Upper lobe of right lung (tissue), 1 donor: ENCODE measurements around the gene FNIP1. TPM values are rescaled to one million over a fixed set of nuclear protein-coding genes. Genes with fewer than 3 reads are reported as not detected.
"Not testable (repeated sequence)": the region's sequence is repeated elsewhere in the genome, so short reads cannot be mapped to it uniquely, and the experiment has no call there.

ENCODE experiments used
- ATAC-seq: fragments of 200-7000 bp; cut with Tn5 transposase; one replicate; pipeline ENCODE4 v1.9.1; 2020; ENCODE audit warnings: mild to moderate bottlenecking, moderate library complexity
- DNase-seq: peaks from one replicate; pipeline ENCODE4 v3.0.0-alpha.2; 2020
- H3K27ac ChIP-seq: fragments of 200-600 bp; one replicate; pipeline ENCODE4 v1.8.0; 2022
- H3K27me3 ChIP-seq: fragments of 200-600 bp; one replicate; pipeline ENCODE4 v1.8.0; 2022; ENCODE audit warnings: mild to moderate bottlenecking
- H3K36me3 ChIP-seq: fragments of 200-600 bp; one replicate; pipeline ENCODE4 v1.8.0; 2022
- H3K4me1 ChIP-seq: fragments of 200-600 bp; one replicate; pipeline ENCODE4 v1.8.0; 2022
- H3K4me3 ChIP-seq: fragments of 200-600 bp; one replicate; pipeline ENCODE4 v1.8.0; 2022; ENCODE audit warnings: mild to moderate bottlenecking
- H3K9me3 ChIP-seq: fragments of 200-600 bp; one replicate; pipeline ENCODE4 v1.8.0; 2022
- intact Hi-C: fragments of 100-400 bp; cut with DNase I; formaldehyde crosslinking; loops from one replicate; pipeline ENCODE4 v1.11.0; 2022
- total RNA-seq: library from RNA; stranded (reverse); fragmentation: NEBNext Ultra II Directional; extraction: Animal tissue kit (Norgen Biotek cat#: 25700); gene quantifications from one replicate; pipeline ENCODE4 v1.2.1, GENCODE V29; 2021
- TF ChIP-seq, protein P1 (sequence below): fragments of 200-600 bp; IDR thresholded peaks from one replicate; pipeline ENCODE4 v1.8.0; 2022; ENCODE audit warnings: antibody characterized with exemption
- donor health status: DM: no; HTN: yes; CAD: no; lungs with severe emphysema.

The FNIP1 gene
- total RNA-seq, 1 donor from 2014 or later = 42.7 TPM

DNA sequence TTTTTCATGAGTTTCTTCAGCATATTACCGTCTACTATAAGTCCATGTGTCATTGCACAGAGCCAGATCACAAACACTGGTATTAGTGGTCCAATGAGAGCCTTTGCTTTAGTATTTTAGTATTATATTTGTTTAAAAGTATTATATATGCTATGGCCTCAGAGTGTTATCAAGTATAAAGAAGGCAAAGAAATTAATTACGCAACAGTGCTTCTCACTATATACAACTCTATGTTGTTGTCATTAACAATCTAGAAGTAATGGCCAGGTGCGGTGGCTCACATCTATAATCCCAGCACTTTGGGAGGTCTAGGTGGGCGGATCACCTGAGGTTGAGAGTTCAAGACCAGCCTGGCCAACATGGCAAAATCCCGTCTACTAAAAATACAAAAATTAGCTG, 114.6 kb downstream of the FNIP1 start:
- Histone ChIP-seq H3K36me3 (peaks cover 24% of the 10 kb centered on the region), H3K27ac (no peak overlapping the region), H3K9me3 (no peaks in the 10 kb centered on the region), H3K27me3 (no peaks in the 10 kb centered on the region), H3K4me1 (peaks cover 5% of the 10 kb centered on the region), H3K4me3 (no peak overlapping the region)
- ATAC-seq (no peak), DNase-seq (no peak)
- TF ChIP-seq, protein P1, sequence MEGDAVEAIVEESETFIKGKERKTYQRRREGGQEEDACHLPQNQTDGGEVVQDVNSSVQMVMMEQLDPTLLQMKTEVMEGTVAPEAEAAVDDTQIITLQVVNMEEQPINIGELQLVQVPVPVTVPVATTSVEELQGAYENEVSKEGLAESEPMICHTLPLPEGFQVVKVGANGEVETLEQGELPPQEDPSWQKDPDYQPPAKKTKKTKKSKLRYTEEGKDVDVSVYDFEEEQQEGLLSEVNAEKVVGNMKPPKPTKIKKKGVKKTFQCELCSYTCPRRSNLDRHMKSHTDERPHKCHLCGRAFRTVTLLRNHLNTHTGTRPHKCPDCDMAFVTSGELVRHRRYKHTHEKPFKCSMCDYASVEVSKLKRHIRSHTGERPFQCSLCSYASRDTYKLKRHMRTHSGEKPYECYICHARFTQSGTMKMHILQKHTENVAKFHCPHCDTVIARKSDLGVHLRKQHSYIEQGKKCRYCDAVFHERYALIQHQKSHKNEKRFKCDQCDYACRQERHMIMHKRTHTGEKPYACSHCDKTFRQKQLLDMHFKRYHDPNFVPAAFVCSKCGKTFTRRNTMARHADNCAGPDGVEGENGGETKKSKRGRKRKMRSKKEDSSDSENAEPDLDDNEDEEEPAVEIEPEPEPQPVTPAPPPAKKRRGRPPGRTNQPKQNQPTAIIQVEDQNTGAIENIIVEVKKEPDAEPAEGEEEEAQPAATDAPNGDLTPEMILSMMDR = no peak
- intact Hi-C loops = no loop called here

DNA sequence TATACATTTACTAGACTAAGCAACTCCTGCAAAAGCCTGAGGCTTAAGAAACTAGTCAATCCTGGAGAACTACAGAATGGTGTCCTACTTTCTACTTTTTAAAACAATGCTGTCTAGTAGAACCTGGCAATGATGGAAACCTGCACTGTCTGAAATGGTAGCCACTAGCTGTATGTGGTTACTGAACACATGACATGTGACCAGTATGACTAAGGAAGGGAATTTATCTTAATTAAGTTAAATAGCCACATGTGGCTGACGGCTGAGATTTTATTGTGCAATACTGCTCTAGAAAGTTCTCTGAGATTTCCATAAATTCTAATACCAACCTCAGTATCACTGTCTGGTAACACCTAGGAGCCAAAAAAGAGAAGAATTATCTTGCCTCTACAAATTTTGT, 116.9 kb downstream of the FNIP1 start:
- Histone ChIP-seq H3K4me3 (no peak overlapping the region), H3K36me3 (peaks cover 46% of the 10 kb centered on the region), H3K9me3 (no peaks in the 10 kb centered on the region), H3K4me1 (no peaks in the 10 kb centered on the region), H3K27me3 (no peaks in the 10 kb centered on the region), H3K27ac (no peak overlapping the region)
- TF ChIP-seq, protein P1 = no peak
- ATAC-seq = peak; percentile 40
- intact Hi-C loops = no loop called here
- DNase-seq = no peak

DNA sequence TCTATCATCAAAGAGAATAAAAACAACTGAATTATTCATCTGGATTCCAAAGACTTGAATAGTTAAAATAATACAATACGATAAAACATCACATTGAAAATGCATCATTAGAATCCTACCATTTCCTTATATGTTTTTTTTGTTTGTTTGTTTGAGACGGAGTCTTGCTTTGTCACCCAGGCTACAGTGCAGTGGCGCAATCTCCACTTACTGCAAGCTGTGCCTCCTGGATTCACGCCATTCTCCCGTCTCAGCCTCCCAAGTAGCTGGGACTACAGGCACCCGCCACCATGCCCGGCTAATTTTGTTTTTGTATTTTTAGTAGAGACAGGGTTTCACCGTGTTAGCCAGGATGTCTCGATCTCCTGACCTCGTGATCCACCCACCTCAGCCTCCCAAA, 118.5 kb downstream of the FNIP1 start:
- H3K27ac ChIP-seq, H3K9me3 ChIP-seq, ATAC-seq, H3K4me3 ChIP-seq, intact Hi-C loops, H3K4me1 ChIP-seq, DNase-seq, H3K27me3 ChIP-seq: not testable (repeated sequence)
- H3K36me3 ChIP-seq = peaks cover 52% of the 10 kb centered on the region

DNA sequence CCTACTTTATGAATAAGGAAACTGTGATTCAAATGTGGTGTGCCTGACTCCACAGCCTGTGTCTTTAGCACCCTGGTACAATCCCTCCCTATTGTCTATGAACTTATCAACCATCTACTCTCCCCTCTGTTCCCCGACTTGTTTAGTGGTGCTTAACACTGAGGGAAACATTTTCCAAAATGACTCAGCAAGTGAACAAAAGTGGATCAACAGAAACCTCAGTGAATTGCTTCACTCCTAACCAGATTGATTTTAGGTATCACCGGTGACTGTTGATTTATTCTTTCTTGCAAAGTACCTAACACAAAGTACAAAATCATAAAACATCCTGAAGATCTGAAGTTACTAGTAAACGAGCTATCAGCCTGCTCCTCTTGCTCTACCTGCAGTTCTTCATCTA, 119.7 kb downstream of the FNIP1 start:
- no peak overlapping the region for H3K4me3 ChIP-seq
- intact Hi-C loops = no loop called here
- H3K27me3 ChIP-seq = no peaks in the 10 kb centered on the region
- DNase-seq (no peak), ATAC-seq (no peak)
- no peaks in the 10 kb centered on the region for H3K9me3 ChIP-seq
- TF ChIP-seq, protein P1 = no peak
- peaks cover 52% of the 10 kb centered on the region for H3K36me3 ChIP-seq
- H3K4me1 ChIP-seq = peaks cover 14% of the 10 kb centered on the region
- H3K27ac ChIP-seq = no peak overlapping the region

DNA sequence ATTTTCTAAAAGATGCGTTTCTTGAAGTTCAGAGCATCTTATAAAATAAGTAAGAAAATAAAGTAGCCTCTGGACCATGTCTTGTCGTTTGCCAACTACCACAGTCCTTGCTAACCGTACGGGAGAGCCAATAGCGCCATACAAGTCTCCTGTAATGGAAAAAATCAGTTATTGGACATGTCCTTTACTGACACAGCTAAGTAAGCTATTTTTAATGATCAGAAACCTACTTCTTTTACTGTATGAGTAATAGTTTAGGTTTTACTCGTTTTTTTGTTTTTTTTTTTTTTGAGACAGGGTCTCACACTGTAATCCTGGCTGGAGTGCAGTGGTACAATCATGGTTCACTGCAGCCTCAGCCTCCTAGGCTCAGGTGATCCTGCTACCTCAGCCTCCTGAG, 124.0 kb downstream of the FNIP1 start:
- H3K9me3 ChIP-seq = no peaks in the 10 kb centered on the region
- peak overlapping the region; percentile 20 for H3K27ac ChIP-seq
- H3K4me1 ChIP-seq = peaks cover 23% of the 10 kb centered on the region
- ATAC-seq (no peak), DNase-seq (no peak)
- TF ChIP-seq, protein P1 = no peak
- no peak overlapping the region for H3K4me3 ChIP-seq
- peaks cover 61% of the 10 kb centered on the region for H3K36me3 ChIP-seq
- intact Hi-C loops = no loop called here
- H3K27me3 ChIP-seq = no peaks in the 10 kb centered on the region

DNA sequence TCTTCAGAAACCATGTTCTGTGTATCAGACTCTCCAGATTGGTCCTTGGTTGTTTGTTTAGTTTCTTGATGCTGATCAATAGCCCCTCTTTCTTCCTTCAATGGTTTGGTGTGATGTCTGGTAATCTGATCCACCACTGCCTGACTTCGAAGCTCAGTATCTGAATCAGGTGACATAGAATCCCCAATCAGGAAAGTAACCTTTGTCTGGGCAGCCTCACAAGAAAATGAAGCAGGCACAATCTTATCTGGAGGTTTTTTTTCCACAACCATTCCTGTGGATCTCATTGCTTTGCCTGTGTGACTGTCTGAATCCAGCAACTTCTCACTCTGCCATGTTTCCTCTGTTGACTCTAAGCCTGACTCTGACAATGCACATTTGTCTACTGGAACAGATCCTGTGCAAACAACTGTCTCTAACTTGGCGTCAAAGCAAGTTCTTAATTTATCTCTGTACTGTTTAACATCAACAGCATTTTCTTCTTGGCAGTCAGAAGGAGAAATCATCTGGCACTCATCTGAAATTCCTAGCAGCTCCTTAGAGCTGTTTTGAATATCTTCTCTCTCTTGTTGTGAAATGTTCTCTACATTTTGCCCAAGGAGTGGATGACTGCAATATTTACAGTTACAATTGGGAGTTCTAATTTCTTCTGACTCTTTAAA, 124.7 kb downstream of the FNIP1 start:
- peaks cover 54% of the 10 kb centered on the region for H3K36me3 ChIP-seq
- intact Hi-C loops = no loop called here
- H3K27ac ChIP-seq = peak overlapping the region; percentile 71
- DNase-seq (no peak), ATAC-seq (peak; percentile 88)
- no peaks in the 10 kb centered on the region for H3K9me3 ChIP-seq
- peaks cover 23% of the 10 kb centered on the region for H3K4me1 ChIP-seq
- no peaks in the 10 kb centered on the region for H3K27me3 ChIP-seq
- TF ChIP-seq, protein P1 = no peak
- H3K4me3 ChIP-seq = no peak overlapping the region
